Spleen (tissue), 3 donors: ENCODE results near the gene NGEF.

Experiments
- POLR2A ChIP-seq, 3 donors: fragments of 450-650 bp; IDR thresholded peaks; one replicate each; pipeline ENCODE4 v1.5.1; 2017; ENCODE audit warnings: antibody characterized with exemption in 3 of 3, mild to moderate bottlenecking in 1 of 3
- POLR2AphosphoS5 ChIP-seq, 3 donors: sonication (generic); formaldehyde crosslinking; IDR thresholded peaks; one replicate each; pipeline ENCODE4 v1.5.1; 2017; ENCODE audit warnings: antibody characterized with exemption in 3 of 3

DNA sequence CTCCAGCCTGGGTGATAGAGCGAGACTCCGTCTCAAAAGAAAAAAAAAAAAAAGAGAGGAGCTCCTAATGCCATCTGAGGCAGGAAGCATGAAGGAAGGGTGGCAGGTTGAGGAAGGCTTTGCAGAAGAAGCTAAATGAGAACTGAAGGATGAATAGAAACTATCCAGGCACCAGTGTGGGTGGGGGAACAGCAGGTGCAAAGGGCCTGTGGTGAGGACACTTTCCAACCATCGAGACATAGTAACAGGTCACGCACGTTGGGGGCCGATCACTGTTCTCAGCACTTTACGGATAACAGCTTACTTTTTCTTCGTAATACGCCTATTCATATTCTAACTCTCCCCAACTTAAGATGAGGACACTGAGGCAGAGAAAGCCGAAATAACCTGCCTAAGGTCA, 58.4 kb downstream of the NGEF start:
- TF ChIP-seq POLR2A (IDR thresholded peaks at IDR 0.05): no peak
- TF ChIP-seq POLR2AphosphoS5 (IDR thresholded peaks at IDR 0.05): no peak
